HCT116 (cell line): ENCODE data around the gene SPDYE4. TPM values are rescaled to one million over a fixed set of nuclear protein-coding genes. Genes with fewer than 3 reads are reported as not detected.

Source experiments
- ATAC-seq: fragments of 200-7000 bp; cut with Tn5 transposase; 2 replicates; pipeline ENCODE4 v1.9.1; 2020; ENCODE audit warnings: mild to moderate bottlenecking, moderate library complexity
- BruUV-seq: library from RNA; stranded (reverse); fragments of 400-500 nt; replicated peaks from 2 replicates; lab custom pipeline; 2021; lab: Mats Ljungman, UMichigan
- CTCF ChIA-PET: fragments of 300-600 bp; sonication (Branson Sonifier 250); formaldehyde crosslinking; loops from one replicate; lab custom pipeline; 2021; ENCODE audit warnings: antibody characterized with exemption; lab: Charles Lee
- POLR2A ChIA-PET: fragments of 300-600, 350-600 bp; sonication (Branson Sonifier 250); formaldehyde crosslinking; loops from one replicate; lab custom pipeline; 2021; ENCODE audit warnings: antibody characterized with exemption; lab: Charles Lee
- RAD21 ChIA-PET, 2 experiments: fragments of 300-600 bp; sonication (Branson Sonifier 250); formaldehyde crosslinking; loops; one replicate each; lab custom pipeline; 2023; ENCODE audit warnings: low total read pairs in 2 of 2; ENCODE audit not compliant: uncharacterized antibody in 2 of 2, unreplicated experiment in 2 of 2, low non-redundant PET in 1 of 2; lab: Charles Lee
- DNase-seq: peaks from one replicate; pipeline ENCODE4 v3.0.0-alpha.2; 2010; ENCODE audit warnings: low read depth, low spot score
- H2AFZ ChIP-seq: fragments of 200-600 bp; shearing (Covaris generic), sonication (generic); 2 replicates; pipeline ENCODE4 v1.6.1; 2017; ENCODE audit warnings: low read depth, mixed run types, mixed read lengths, antibody characterized with exemption, low read length; ENCODE audit not compliant: poor library complexity, severe bottlenecking
- H3K27ac ChIP-seq: 2 replicates; pipeline ENCODE4 v1.5.1; 2012; ENCODE audit warnings: low read depth, low read length
- H3K27me3 ChIP-seq: fragments of 200-600 bp; sonication (generic); 2 replicates; pipeline ENCODE4 v1.6.1; 2016; ENCODE audit warnings: mixed run types, low read length, mixed read lengths; ENCODE audit not compliant: insufficient read depth
- H3K36me3 ChIP-seq, 2 experiments: fragments of 200-500 bp in 1 of 2; fragments of 200-600 bp in 1 of 2; sonication (Bioruptor generic) in 1 of 2; sonication (generic) in 1 of 2; 2 replicates each; pipeline versions ENCODE4 v1.5.1 to v1.6.1; 2014 to 2016; ENCODE audit warnings: low read length in 2 of 2, inconsistent platforms in 1 of 2, mixed read lengths in 1 of 2, mixed run types in 1 of 2; ENCODE audit not compliant: insufficient read depth in 2 of 2, control insufficient read depth in 1 of 2
- H3K4me1 ChIP-seq, 2 experiments: fragments of 200-600 bp in 1 of 2; sonication (generic) in 1 of 2; 2 replicates each; pipeline versions ENCODE4 v1.5.1 to v1.6.1; 2012 to 2017; ENCODE audit warnings: low read length in 2 of 2, inconsistent platforms in 1 of 2, mild to moderate bottlenecking in 1 of 2, mixed read lengths in 1 of 2, mixed run types in 1 of 2, moderate library complexity in 1 of 2; ENCODE audit not compliant: insufficient read depth in 2 of 2, control insufficient read depth in 1 of 2
- H3K4me2 ChIP-seq: fragments of 200-600 bp; sonication (generic); 2 replicates; pipeline ENCODE4 v1.6.1; 2017; ENCODE audit warnings: mixed run types, low read length, mixed read lengths
- H3K4me3 ChIP-seq, 2 experiments: fragments of 200-600 bp in 1 of 2; sonication (generic) in 1 of 2; replicated peaks in 1 of 2; 2 replicates each; pipeline ENCODE4 v1.5.1; 2011 to 2016; ENCODE audit warnings: low read length in 2 of 2, control low read depth in 1 of 2, low read depth in 1 of 2, mild to moderate bottlenecking in 1 of 2, mixed read lengths in 1 of 2, mixed run types in 1 of 2
- H3K79me2 ChIP-seq: fragments of 200-600 bp; sonication (generic); 2 replicates; pipeline ENCODE4 v1.6.1; 2017; ENCODE audit warnings: mild to moderate bottlenecking, mixed run types, low read length, moderate library complexity, mixed read lengths; ENCODE audit not compliant: insufficient read depth
- H3K9ac ChIP-seq: fragments of 200-600 bp; sonication (generic); 2 replicates; pipeline ENCODE4 v1.6.1; 2016; ENCODE audit warnings: low read length, mixed read lengths
- H3K9me2 ChIP-seq: fragments of 200-600 bp; sonication (generic), shearing (Covaris generic); 2 replicates; pipeline ENCODE4 v1.6.1; 2017; ENCODE audit warnings: mixed run types, mild to moderate bottlenecking, moderate library complexity; ENCODE audit not compliant: insufficient read depth
- H3K9me3 ChIP-seq, 2 experiments: fragments of 200-500 bp in 1 of 2; fragments of 200-600 bp in 1 of 2; sonication (Bioruptor generic) in 1 of 2; sonication (generic) in 1 of 2; 2 replicates each; pipeline ENCODE4 v1.6.1; 2014 to 2017; ENCODE audit warnings: low read length in 2 of 2, mixed read lengths in 2 of 2, inconsistent platforms in 1 of 2, low read depth in 1 of 2, mild to moderate bottlenecking in 1 of 2, mixed run types in 1 of 2, moderate library complexity in 1 of 2; ENCODE audit not compliant: control insufficient read depth in 1 of 2, insufficient read depth in 1 of 2
- H4K20me1 ChIP-seq: fragments of 200-600 bp; sonication (generic), shearing (Covaris generic); 2 replicates; pipeline ENCODE4 v1.6.1; 2017; ENCODE audit warnings: mixed run types, mild to moderate bottlenecking, moderate library complexity; ENCODE audit not compliant: insufficient read depth
- CEBPB ChIP-seq: IDR thresholded peaks from 2 replicates; pipeline ENCODE4 v1.6.1; 2012; ENCODE audit warnings: low read depth
- EGR1 ChIP-seq: IDR thresholded peaks from 2 replicates; pipeline ENCODE4 v1.6.1; 2012; ENCODE audit warnings: low read depth
- ELF1 ChIP-seq: IDR thresholded peaks from 2 replicates; pipeline ENCODE4 v1.6.1; 2012; ENCODE audit warnings: low read depth, borderline replicate concordance
- EZH2 ChIP-seq: fragments of 200-600 bp; sonication (generic); IDR thresholded peaks from 2 replicates; pipeline ENCODE4 v1.6.1; 2017; ENCODE audit warnings: antibody characterized with exemption, mixed run types
- JUND ChIP-seq: IDR thresholded peaks from 2 replicates; pipeline ENCODE4 v1.6.1; 2012
- POLR2A ChIP-seq: IDR thresholded peaks from 2 replicates; pipeline ENCODE4 v1.7.0; 2011; ENCODE audit warnings: borderline replicate concordance; ENCODE audit not compliant: insufficient read depth, insufficient read length; ENCODE audit errors: extremely low read depth
- POLR2AphosphoS5 ChIP-seq: IDR thresholded peaks from 2 replicates; pipeline ENCODE4 v1.6.1; 2011; ENCODE audit warnings: mild to moderate bottlenecking, low read depth, low read length, moderate library complexity
- RAD21 ChIP-seq: IDR thresholded peaks from 2 replicates; pipeline ENCODE4 v1.6.1; 2012; ENCODE audit warnings: low read depth, mild to moderate bottlenecking
- SIN3A ChIP-seq: IDR thresholded peaks from 2 replicates; pipeline ENCODE4 v1.6.1; 2012; ENCODE audit warnings: low read depth
- SP1 ChIP-seq: IDR thresholded peaks from 2 replicates; pipeline ENCODE4 v1.6.1; 2012; ENCODE audit warnings: low read depth
- SRF ChIP-seq: IDR thresholded peaks from 2 replicates; pipeline ENCODE4 v1.6.1; 2012; ENCODE audit warnings: low read depth
- ZFX ChIP-seq: fragments of 450-650 bp; IDR thresholded peaks from 2 replicates; pipeline ENCODE4 v1.6.1; 2017
- ZNF274 ChIP-seq: fragments of 200-500 bp; sonication (Bioruptor generic); IDR thresholded peaks from 2 replicates; pipeline ENCODE4 v1.6.1; 2014; ENCODE audit warnings: mild to moderate bottlenecking, low read depth, low read length, inconsistent platforms
- intact Hi-C: fragments of 100-400 bp; cut with micrococcal nuclease; formaldehyde crosslinking; loops from 2 replicates; pipeline ENCODE4 v1.10.0; 2022
- total RNA-seq: library from RNA; stranded (reverse); gene quantifications from one replicate; pipeline ENCODE4 v1.2.1, GENCODE V29; 2021; ENCODE audit not compliant: unreplicated experiment
- TF ChIP-seq, protein P1 (sequence below): IDR thresholded peaks from 2 replicates; pipeline ENCODE4 v1.6.1; 2012
- TF ChIP-seq, protein P2 (sequence below): IDR thresholded peaks from 2 replicates; pipeline ENCODE4 v1.6.1; 2012; ENCODE audit warnings: low read depth
- TF ChIP-seq, protein P3 (sequence below): IDR thresholded peaks from 2 replicates; pipeline ENCODE4 v1.6.1; 2012
- TF ChIP-seq, protein P4 (sequence below), 3 experiments: fragments of 200-600 bp in 1 of 3; sonication (generic) in 1 of 3; IDR thresholded peaks in 2 of 3; conservative IDR thresholded peaks in 1 of 3; 2 replicates each; pipeline ENCODE4 v1.5.1; 2012 to 2017; ENCODE audit warnings: low read depth in 2 of 3, low read length in 2 of 3, antibody characterized with exemption in 1 of 3, borderline replicate concordance in 1 of 3, control low read depth in 1 of 3, mild to moderate bottlenecking in 1 of 3, mixed read lengths in 1 of 3, mixed run types in 1 of 3, moderate library complexity in 1 of 3; ENCODE audit not compliant: insufficient read depth in 1 of 3

Gene SPDYE4
- total RNA-seq, 1 experiment from 2014 or later = not detected

DNA sequence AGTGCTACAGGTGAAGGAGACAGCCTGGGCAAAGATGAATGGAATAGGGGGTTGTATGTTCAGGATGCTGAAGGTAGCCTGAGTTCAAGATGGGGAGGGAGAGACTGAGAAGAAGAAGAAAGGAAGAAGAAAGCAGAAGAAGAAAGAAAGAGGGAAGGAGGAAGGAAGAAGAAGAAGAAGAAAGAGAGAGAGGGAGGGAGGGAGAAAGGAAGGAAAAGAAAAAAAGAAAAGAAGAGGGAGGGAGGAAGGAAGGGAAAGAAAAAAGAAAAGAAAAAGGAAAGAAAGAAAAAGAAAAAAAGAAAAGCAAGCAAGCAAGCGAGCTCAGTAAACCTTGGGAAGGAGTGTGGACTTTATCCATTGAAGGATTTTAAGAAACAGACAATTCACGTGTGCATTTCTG is 21.6 kb downstream of the SPDYE4 start:
- ChIA-PET POLR2A (interaction anchor here (0.6 kb wide), 1 partner anchor 301 kb away, joined by 5 read pairs; the partner anchor contains the start of gene NDEL1), RAD21 (no interaction called here), CTCF (no interaction called here)
- no peaks in the 10 kb centered on the region for H3K4me1 ChIP-seq
- no peak overlapping the region for H3K27ac ChIP-seq
- TF ChIP-seq POLR2A (no peak), POLR2AphosphoS5 (no peak), ZNF274 (no peak), RAD21 (no peak), SP1 (no peak), ZFX (no peak), JUND (no peak), SIN3A (no peak), EZH2 (no peak), CEBPB (no peak), EGR1 (no peak), ELF1 (no peak), SRF (no peak)
- TF ChIP-seq, protein P1, sequence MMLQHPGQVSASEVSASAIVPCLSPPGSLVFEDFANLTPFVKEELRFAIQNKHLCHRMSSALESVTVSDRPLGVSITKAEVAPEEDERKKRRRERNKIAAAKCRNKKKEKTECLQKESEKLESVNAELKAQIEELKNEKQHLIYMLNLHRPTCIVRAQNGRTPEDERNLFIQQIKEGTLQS = no peak
- TF ChIP-seq, protein P2, sequence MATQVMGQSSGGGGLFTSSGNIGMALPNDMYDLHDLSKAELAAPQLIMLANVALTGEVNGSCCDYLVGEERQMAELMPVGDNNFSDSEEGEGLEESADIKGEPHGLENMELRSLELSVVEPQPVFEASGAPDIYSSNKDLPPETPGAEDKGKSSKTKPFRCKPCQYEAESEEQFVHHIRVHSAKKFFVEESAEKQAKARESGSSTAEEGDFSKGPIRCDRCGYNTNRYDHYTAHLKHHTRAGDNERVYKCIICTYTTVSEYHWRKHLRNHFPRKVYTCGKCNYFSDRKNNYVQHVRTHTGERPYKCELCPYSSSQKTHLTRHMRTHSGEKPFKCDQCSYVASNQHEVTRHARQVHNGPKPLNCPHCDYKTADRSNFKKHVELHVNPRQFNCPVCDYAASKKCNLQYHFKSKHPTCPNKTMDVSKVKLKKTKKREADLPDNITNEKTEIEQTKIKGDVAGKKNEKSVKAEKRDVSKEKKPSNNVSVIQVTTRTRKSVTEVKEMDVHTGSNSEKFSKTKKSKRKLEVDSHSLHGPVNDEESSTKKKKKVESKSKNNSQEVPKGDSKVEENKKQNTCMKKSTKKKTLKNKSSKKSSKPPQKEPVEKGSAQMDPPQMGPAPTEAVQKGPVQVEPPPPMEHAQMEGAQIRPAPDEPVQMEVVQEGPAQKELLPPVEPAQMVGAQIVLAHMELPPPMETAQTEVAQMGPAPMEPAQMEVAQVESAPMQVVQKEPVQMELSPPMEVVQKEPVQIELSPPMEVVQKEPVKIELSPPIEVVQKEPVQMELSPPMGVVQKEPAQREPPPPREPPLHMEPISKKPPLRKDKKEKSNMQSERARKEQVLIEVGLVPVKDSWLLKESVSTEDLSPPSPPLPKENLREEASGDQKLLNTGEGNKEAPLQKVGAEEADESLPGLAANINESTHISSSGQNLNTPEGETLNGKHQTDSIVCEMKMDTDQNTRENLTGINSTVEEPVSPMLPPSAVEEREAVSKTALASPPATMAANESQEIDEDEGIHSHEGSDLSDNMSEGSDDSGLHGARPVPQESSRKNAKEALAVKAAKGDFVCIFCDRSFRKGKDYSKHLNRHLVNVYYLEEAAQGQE = no peak
- TF ChIP-seq, protein P3, sequence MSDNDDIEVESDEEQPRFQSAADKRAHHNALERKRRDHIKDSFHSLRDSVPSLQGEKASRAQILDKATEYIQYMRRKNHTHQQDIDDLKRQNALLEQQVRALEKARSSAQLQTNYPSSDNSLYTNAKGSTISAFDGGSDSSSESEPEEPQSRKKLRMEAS = no peak
- TF ChIP-seq, protein P4, sequence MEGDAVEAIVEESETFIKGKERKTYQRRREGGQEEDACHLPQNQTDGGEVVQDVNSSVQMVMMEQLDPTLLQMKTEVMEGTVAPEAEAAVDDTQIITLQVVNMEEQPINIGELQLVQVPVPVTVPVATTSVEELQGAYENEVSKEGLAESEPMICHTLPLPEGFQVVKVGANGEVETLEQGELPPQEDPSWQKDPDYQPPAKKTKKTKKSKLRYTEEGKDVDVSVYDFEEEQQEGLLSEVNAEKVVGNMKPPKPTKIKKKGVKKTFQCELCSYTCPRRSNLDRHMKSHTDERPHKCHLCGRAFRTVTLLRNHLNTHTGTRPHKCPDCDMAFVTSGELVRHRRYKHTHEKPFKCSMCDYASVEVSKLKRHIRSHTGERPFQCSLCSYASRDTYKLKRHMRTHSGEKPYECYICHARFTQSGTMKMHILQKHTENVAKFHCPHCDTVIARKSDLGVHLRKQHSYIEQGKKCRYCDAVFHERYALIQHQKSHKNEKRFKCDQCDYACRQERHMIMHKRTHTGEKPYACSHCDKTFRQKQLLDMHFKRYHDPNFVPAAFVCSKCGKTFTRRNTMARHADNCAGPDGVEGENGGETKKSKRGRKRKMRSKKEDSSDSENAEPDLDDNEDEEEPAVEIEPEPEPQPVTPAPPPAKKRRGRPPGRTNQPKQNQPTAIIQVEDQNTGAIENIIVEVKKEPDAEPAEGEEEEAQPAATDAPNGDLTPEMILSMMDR (IDR thresholded peaks at IDR 0.05 in 2 of 3, conservative IDR thresholded peaks at IDR 0.05 in 1 of 3; ENCODE audit: borderline replicate concordance in 1 of 3, insufficient read depth in 1 of 3, low read depth in 2 of 3, low read length in 2 of 3) = no peak
- no peaks in the 10 kb centered on the region for H3K9me3 ChIP-seq
- H3K27me3 ChIP-seq = peaks cover 19% of the 10 kb centered on the region
- DNase-seq (no peak), ATAC-seq (no peak)
- no peaks in the 10 kb centered on the region for H3K9me2 ChIP-seq
- no peak overlapping the region for H2AFZ ChIP-seq
- H3K36me3 ChIP-seq = no peaks in the 10 kb centered on the region
- intact Hi-C loops = no loop called here
- BruUV-seq = no TSS peak
- no peaks in the 10 kb centered on the region for H3K79me2 ChIP-seq
- H3K4me2 ChIP-seq = no peak overlapping the region
- no peak overlapping the region for H3K9ac ChIP-seq
- no peaks in the 10 kb centered on the region for H4K20me1 ChIP-seq
- H3K4me3 ChIP-seq = no peak overlapping the region
